Adrenal gland (tissue), 5 donors: ENCODE data around the gene SRSF9.

Experiments used
- CTCF ChIP-seq, 6 experiments: fragments of 450-650 bp in 4 of 6; fragments of 200-600 bp in 2 of 6; sonication (generic) in 1 of 6; IDR thresholded peaks; 1 replicate in 5 of 6; 2 replicates in 1 of 6; pipeline versions ENCODE4 v1.5.1 to v1.8.0; 2016 to 2021; ENCODE audit warnings: antibody characterized with exemption in 6 of 6, mild to moderate bottlenecking in 2 of 6, moderate library complexity in 1 of 6
- POLR2A ChIP-seq, 2 donors: fragments of 450-650 bp; IDR thresholded peaks; one replicate each; pipeline ENCODE4 v1.6.1; 2017; ENCODE audit warnings: antibody characterized with exemption in 2 of 2, mild to moderate bottlenecking in 2 of 2, moderate library complexity in 1 of 2
- donor health status: DM: no; HTN: no; CAD: no.

GRCh38 chr12:120444676-120445075 is 24.9 kb downstream of the SRSF9 start:
- TF ChIP-seq CTCF (IDR thresholded peaks at IDR 0.05) (no peak), POLR2A (IDR thresholded peaks at IDR 0.05) (no peak)
